LHCN-M2 (cell line): ENCODE data around the gene ULBP1. TPM values are rescaled to one million over a fixed set of nuclear protein-coding genes. Genes with fewer than 3 reads are reported as not detected.
A peak's percentile ranks its signal among the peaks of the same experiment; 100 is the strongest.
"Not testable (repeated sequence)": the region's sequence is repeated elsewhere in the genome, so short reads cannot be mapped to it uniquely, and the experiment has no call there.

Experiments
- DNase-seq: peaks from one replicate; pipeline ENCODE4 v3.0.0-alpha.2; 2012; ENCODE audit warnings: low read depth
- total RNA-seq: library from RNA; depleted of rRNA; stranded (reverse); fragments of >200 nt; gene quantifications from 2 replicates; pipeline ENCODE4 v1.2.3, GENCODE V29; 2014

Gene ULBP1
- total RNA-seq, 1 experiment from 2014 or later = 0.29 TPM

DNA sequence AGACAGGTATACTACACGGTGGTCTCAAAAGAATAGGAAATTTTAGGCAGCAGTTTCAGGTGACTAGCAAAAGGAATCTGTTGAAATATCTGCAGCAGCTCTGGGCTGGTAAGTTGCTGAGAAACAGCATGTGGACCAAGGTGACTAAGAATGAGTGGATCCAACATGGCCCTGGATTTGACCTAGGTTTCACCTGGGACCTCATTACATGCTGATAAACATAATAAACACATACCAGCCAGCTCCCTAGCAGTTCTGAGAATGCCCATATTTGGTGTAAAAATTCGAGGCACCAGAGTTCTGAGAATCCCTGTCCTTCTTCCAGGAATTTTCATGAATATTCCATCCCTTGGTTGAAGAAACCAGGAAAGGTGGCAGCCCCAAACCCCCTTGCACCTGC, 10.4 kb upstream of the ULBP1 start:
- DNase-seq = not testable (repeated sequence)

DNA sequence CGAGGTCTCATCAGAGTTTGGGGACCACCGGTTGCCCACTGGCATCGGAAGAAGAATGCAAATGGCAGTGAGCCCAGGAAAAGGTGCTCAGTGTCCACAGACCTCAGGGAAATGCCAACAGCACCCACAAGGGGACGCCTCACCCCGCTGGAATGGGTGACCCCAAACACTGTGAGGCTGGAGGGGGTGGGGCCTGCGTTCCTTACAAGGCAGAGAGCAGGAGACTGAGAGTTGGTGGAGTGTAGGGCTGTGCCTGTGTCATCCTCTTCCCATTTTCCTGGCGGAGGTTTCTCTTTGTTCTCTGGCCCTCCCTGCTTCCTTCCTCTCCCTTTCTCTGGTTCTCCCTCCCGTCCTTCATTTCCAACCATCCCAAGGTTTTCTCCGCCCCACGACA, 9.8 kb upstream of the ULBP1 start:
- DNase-seq = not testable (repeated sequence)

DNA sequence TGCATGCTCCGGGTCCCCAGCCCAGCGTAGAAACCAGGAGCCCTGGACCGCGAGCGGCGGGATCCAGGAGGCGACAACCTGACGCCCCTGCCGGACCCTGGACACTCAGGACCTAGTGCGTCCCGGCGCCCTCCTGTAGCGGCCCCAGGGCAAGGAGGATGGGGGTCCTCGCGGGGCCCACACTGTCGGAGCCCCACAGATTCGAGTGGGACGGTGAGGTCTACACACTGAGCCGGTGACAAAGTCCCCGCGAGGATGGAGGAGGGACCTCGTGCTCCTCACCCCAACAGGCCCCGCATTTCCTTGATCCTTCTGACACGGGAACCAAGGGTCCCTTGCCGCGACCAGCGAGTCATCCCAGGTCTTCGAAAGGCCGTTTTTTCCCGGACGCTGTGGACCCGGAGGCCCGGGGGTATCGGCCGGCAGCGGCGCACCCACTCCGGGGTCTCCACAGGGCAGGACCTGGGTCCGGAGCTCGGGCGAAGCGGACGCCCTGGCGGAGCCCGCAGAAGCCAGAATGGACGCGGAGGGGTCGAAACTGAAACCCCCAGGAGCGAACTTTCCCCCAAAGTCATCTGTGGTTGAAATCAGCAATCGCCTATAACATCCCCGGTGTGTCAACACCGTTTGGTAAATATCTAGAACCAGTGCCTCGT, 9.3 kb upstream of the ULBP1 start:
- DNase-seq = not testable (repeated sequence)

DNA sequence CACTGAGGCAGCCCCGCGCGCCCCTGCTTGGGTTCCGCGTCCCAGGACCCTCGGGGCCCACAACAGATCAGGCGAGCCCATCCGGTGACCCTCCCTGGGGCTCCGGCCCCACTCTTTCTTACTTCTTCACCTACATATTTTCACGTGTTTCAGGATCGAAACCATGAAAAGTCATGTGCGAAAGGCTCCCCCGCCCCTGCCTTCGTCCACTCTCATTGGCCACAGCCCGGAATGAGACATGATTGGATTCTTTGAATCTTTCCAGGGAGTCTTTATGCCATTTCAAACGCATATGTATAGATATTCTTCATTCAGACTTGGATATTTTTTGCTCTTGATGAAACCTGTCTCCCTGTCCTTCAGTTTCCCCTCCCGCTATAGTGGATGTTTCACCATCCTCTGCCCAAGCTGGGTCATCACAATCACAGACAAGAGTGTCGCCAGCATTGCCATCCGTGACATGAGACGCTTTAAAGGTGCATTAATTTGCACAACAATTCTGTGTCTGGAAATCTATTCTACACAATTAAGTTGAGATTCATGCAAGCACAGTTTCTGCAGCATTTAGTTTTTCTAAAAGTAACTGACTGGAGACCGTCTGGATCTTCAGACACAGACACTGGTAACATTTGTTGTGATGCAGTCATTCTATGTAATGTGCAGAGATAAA, 8.6 kb upstream of the ULBP1 start:
- not testable (repeated sequence) for DNase-seq

- DNase-seq = not testable (repeated sequence)
These were observed 8.0 kb upstream of the ULBP1 start for GRCh38 chr6:149955654-149956317.

DNA sequence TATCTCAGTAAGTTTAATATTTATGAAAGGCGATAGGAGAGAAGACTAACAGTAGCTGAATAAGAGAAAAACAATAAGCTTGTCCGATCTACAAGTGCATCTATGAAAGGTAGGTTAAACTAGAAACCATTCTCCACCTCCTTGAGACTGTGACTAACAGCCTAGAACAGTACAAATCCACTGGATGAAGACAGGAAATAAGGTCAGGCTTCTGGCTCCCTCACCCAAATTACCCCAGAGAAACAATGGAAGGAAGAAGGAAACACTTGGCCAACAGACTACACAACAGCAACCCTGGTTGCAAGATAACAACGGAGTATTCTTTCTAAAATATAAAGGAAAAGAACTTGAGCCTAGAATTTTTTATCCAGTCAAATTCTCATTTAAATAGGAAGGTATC, 5.6 kb upstream of the ULBP1 start:
- DNase-seq = not testable (repeated sequence)

- not testable (repeated sequence) for DNase-seq
These were observed 3.9 kb upstream of the ULBP1 start for GRCh38 chr6:149959806-149960205.

GRCh38 chr6:149960488-149960887, 3.3 kb upstream of the ULBP1 start:
- no peak for DNase-seq

- DNase-seq = peak; percentile 34
These were observed 1.9 kb upstream of the ULBP1 start for GRCh38 chr6:149961728-149962425.

DNA sequence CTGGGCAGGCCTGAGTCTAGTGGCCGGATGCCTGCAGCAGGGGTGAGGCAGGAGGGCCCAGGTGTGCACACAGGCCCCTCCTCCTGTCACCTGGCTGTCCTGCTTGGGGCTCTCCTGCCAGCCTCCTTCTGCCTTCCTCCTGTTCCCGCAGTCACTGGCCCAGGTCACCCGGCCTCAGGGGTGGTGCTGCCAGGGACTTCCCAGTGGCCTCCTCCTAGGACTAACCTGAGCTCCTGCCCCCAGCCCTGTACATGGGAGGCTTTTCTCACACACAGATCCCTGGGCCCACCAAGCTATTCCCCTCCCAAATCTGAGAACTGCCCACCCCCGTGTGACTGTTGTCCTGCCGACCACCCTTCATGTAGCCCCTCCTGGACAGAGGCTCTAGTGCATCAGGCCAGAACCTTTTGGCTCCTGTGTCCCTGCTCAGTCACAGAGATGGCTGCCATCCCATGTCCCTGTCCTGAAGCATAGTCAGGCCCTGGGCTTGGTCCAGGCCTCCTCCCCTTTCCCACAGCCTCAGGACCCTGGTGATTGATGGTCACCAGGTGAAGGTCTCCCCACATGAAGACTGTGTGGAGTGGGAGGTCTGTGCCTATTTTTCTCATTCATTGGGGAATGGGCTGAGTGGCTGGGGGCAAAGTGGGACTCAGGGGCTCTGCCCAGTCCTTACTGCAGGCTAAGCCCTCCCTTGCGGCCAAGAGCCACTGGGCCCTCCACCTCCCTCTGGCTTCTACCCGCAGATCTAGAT, 1.1 kb upstream of the ULBP1 start:
- DNase-seq = no peak

GRCh38 chr6:149963212-149963461, 606 bp upstream of the ULBP1 start:
- DNase-seq = peak; percentile 34

GRCh38 chr6:149964308-149965193, 808 bp downstream of the ULBP1 start:
- DNase-seq = peak; percentile 3

DNA sequence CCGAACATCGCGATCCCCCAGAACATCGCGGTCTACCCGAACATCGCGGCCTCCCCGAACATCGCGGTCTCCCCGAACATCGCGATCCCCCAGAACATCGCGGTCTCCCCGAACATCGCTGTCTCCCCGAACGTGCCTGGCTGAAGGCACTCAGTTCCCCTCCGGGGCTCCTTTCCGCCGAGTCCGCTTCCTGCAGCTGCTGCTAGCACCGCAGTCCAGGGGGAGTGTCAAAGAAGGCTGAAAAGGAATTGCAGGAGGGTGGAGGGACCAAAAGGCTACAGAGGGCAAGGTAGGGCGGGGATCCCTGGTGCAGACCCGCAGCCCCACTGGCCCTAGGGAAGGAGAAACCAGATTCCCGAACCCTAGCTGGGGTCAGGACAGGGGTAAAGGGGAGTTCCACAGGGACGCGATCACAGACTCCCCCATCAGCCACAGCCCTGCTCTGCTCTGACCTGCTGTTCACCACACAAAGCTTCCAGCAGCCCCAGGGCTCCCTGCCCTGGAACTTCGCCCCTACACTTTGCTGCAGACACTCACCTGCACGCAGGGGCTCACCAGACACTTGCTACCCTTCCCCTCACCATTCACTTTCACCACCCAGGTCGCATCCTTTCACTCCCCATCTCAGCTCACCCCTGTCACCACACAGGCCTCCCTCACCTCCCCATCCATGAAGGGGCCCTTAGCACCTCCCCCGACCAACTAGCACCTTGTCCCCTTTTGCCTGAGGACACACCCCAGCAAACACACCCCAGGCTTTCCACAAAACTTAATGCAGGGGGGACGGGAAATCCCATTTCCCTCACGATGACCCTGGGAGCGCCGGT, 1.7 kb downstream of the ULBP1 start:
- no peak for DNase-seq

DNA sequence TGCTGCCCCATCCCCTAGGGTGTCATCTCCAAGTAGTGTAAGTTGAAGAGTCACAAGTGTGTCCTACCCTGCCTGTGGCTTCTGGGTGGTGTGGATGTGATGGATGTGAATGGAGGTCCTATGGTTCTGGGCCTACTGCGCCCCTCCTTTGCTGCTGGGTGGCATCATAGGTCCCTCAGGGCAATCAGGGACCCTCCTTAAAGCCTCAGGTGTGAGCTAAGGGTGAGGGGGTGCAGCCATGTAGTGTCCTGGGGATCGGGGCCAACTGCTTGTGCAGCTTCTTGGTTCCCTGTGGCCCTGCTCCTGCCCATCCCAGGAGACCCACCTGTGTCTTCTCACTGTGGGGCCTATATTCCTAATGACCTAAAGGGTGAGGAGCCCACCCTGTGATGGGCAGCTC, 2.6 kb downstream of the ULBP1 start:
- not testable (repeated sequence) for DNase-seq

DNA sequence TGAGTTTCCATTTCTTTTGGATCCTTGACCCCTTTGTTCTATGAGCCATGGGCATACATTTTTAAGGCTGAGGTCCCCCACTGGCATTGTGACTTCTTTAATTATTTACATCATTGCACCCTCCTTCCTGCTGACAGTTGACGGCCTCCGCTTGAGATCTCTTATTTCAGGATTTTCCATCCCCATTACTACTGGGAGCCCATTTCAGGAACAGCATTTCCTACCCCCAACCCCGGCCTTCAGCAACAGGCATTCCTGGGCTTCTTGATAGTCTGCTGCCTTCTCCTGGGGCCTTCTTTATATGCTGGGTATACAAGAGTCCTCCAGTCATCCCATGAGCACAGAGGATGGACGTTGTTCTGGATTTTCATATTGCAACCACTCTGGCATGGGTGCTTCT, 3.8 kb downstream of the ULBP1 start:
- no peak for DNase-seq

DNA sequence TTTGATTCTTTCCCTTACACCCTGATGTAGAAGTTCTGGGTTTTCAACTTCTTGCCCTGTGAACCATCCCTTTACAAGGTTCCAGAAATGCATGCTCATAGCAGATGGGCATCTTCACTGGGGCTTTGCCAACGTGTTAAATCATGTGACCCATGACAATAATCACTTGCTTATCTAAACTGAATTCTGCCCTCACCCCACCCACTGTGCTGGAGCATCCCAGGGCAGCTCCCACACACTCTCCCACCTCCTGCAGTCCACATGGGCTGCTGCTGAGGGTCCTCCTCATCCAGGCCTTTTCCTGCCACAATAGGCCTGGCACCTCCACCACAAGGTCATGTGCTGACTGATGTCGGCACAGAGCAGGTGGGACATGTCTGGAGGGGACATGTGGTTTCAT, 4.3 kb downstream of the ULBP1 start:
- not testable (repeated sequence) for DNase-seq

DNA sequence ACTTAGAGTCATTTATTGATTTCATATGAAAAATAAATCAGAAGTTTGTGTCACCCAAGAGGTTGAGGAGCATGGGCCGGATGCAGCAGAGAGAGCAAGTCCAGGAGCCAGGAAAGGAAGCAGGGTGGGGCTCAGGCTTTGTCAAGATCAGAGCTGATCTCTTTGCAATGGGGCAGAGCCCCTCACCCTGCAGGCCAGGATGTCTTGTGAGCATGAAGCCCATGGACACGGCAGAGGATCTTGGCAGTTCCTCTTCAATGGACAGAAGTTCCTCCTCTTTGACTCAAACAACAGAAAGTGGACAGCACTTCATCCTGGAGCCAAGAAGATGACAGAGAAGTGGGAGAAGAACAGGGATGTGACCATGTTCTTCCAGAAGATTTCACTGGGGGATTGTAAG, 5.2 kb downstream of the ULBP1 start:
- DNase-seq = not testable (repeated sequence)

DNA sequence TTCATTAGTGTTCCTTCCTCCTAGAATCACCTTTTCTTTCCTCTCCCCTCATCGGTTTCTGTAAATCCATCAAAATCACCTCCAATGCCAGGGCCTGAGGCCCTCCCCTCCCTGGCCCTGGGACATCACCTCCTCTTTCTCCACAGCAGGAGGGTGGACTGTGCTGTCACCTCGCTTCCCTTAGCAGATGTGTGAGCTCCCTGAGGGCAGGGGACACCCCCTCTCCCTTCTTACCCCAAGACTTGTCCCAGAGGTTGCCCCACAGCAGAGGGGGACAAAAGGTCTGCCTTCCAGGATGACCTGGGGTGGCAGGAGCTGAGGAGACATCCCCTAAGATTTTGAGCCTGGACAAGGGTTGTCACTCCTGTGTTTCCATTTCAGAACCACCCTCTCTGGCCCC, 5.9 kb downstream of the ULBP1 start:
- no peak for DNase-seq

GRCh38 chr6:149974394-149974793, 10.7 kb downstream of the ULBP1 start:
- DNase-seq = not testable (repeated sequence)

- DNase-seq = no peak
These were observed 11.1 kb downstream of the ULBP1 start for GRCh38 chr6:149974825-149975224.
